Measurements from ENCODE around the gene GRIK5. TPM values are rescaled to one million over a fixed set of nuclear protein-coding genes. Genes with fewer than 3 reads are reported as not detected.
A peak's percentile ranks its signal among the peaks of the same experiment; 100 is the strongest.

Gene GRIK5
- total RNA-seq, 1 donor: not detected

- H3K4me3 ChIP-seq (ENCODE audit: low read depth, low read length): no peak overlapping the region
- DNase-seq (ENCODE audit: low read depth): no peak
- TF ChIP-seq CTCF (IDR thresholded peaks at IDR 0.05; ENCODE audit: insufficient read depth, low read depth, low read length): no peak
These were observed 8.1 kb upstream of the GRIK5 start for GRCh38 chr19:42078058-42078457.

GRCh38 chr19:42076380-42076944, 6.5 kb upstream of the GRIK5 start:
- TF ChIP-seq CTCF (IDR thresholded peaks at IDR 0.05; ENCODE audit: insufficient read depth, low read depth, low read length): no peak
- DNase-seq (ENCODE audit: low read depth): no peak

GRCh38 chr19:42075616-42076379, 5.8 kb upstream of the GRIK5 start, which contains the start of gene ZNF574:
TSS of gene ZNF574 (plus strand) at chr19:42076166. CDS start at chr19:42078607, 2,441 bp downstream.
- peak; percentile 99 for DNase-seq (ENCODE audit: low read depth)
- peak within 1 kb of the TSS; percentile 90 for H3K4me3 ChIP-seq (ENCODE audit: low read depth, low read length)
- TF ChIP-seq CTCF (IDR thresholded peaks at IDR 0.05; ENCODE audit: insufficient read depth, low read depth, low read length): no peak

More at GRCh38 chr19:42076380-42076944, 6.5 kb upstream of the GRIK5 start:
- H3K4me3 ChIP-seq (ENCODE audit: low read depth, low read length): peak overlapping the region; percentile 90

- peak overlapping the region; percentile 78 for H3K4me3 ChIP-seq (ENCODE audit: low read depth, low read length)
- TF ChIP-seq CTCF (IDR thresholded peaks at IDR 0.05; ENCODE audit: insufficient read depth, low read depth, low read length): no peak
- no peak for DNase-seq (ENCODE audit: low read depth)
These were observed 5.3 kb upstream of the GRIK5 start for GRCh38 chr19:42075364-42075615.

GRCh38 chr19:42074513-42075363, 4.7 kb upstream of the GRIK5 start:
- TF ChIP-seq CTCF (IDR thresholded peaks at IDR 0.05; ENCODE audit: insufficient read depth, low read depth, low read length): no peak
- no peak for DNase-seq (ENCODE audit: low read depth)
- H3K4me3 ChIP-seq (ENCODE audit: low read depth, low read length): peak overlapping the region; percentile 78

GRCh38 chr19:42071247-42071646, 1.2 kb upstream of the GRIK5 start:
- H3K4me3 ChIP-seq (ENCODE audit: low read depth, low read length): no peak overlapping the region
- DNase-seq (ENCODE audit: low read depth): no peak
- TF ChIP-seq CTCF (IDR thresholded peaks at IDR 0.05; ENCODE audit: insufficient read depth, low read depth, low read length): no peak

All from fibroblast of villous mesenchyme (primary cell).